ENCODE results near the gene GNG12. TPM values are rescaled to one million over a fixed set of nuclear protein-coding genes. Genes with fewer than 3 reads are reported as not detected.
A peak's percentile ranks its signal among the peaks of the same experiment; 100 is the strongest.

Gene GNG12
- total RNA-seq, 1 experiment from 2014 or later: 70.0 TPM

GRCh38 chr1:67880056-67880601 lies 46.9 kb upstream of the GNG12 start:
- TF ChIP-seq, protein P1, sequence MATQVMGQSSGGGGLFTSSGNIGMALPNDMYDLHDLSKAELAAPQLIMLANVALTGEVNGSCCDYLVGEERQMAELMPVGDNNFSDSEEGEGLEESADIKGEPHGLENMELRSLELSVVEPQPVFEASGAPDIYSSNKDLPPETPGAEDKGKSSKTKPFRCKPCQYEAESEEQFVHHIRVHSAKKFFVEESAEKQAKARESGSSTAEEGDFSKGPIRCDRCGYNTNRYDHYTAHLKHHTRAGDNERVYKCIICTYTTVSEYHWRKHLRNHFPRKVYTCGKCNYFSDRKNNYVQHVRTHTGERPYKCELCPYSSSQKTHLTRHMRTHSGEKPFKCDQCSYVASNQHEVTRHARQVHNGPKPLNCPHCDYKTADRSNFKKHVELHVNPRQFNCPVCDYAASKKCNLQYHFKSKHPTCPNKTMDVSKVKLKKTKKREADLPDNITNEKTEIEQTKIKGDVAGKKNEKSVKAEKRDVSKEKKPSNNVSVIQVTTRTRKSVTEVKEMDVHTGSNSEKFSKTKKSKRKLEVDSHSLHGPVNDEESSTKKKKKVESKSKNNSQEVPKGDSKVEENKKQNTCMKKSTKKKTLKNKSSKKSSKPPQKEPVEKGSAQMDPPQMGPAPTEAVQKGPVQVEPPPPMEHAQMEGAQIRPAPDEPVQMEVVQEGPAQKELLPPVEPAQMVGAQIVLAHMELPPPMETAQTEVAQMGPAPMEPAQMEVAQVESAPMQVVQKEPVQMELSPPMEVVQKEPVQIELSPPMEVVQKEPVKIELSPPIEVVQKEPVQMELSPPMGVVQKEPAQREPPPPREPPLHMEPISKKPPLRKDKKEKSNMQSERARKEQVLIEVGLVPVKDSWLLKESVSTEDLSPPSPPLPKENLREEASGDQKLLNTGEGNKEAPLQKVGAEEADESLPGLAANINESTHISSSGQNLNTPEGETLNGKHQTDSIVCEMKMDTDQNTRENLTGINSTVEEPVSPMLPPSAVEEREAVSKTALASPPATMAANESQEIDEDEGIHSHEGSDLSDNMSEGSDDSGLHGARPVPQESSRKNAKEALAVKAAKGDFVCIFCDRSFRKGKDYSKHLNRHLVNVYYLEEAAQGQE (IDR thresholded peaks at IDR 0.05; ENCODE audit: insufficient read depth in 1 of 2, low read depth in 2 of 2, low read length in 1 of 2): no peak
- TF ChIP-seq SIN3A (IDR thresholded peaks at IDR 0.05; ENCODE audit: borderline replicate concordance, insufficient read depth, low read depth, low read length) (no peak), CTCF (IDR thresholded peaks at IDR 0.05) (no peak), POLR2AphosphoS5 (IDR thresholded peaks at IDR 0.05; ENCODE audit: low read depth, low read length) (no peak), TCF7L2 (IDR thresholded peaks at IDR 0.05; ENCODE audit: low read depth, low read length) (no peak)
- no TSS peak for BruUV-seq (replicated peaks)
- DNase-seq (ENCODE audit: low read depth, low spot score) (no peak), ATAC-seq (peak; percentile 93)
- H3K4me1 ChIP-seq (ENCODE audit: control insufficient read depth, insufficient read depth, low read length): no peaks in the 10 kb centered on the region; the same call in 1 of the 2 replicates
- H3K27me3 ChIP-seq (ENCODE audit: control insufficient read depth, insufficient read depth, low read length): no peaks in the 10 kb centered on the region
- no peaks in the 10 kb centered on the region for H3K36me3 ChIP-seq (ENCODE audit: control insufficient read depth, insufficient read depth, low read length)
- H3K4me3 ChIP-seq (ENCODE audit: low read depth in 2 of 2, low read length in 2 of 2): no peak overlapping the region
- H3K27ac ChIP-seq (ENCODE audit: low read length): no peak overlapping the region
- POLR2A ChIA-PET: no interaction called here
- CTCF ChIA-PET: no interaction called here
- in situ Hi-C loops (cut with HindIII; ENCODE audit: low pct_unique_long_range_greater_than_20kb, low sequenced_read_pairs) (no loop called here), intact Hi-C loops (cut with micrococcal nuclease; ENCODE audit: unreplicated experiment) (no loop called here)
- no peaks in the 10 kb centered on the region for H3K9me3 ChIP-seq (ENCODE audit: control insufficient read depth, insufficient read depth, low read depth, low read length)

GRCh38 chr1:67879485-67879884 lies 46.2 kb upstream of the GNG12 start:
- DNase-seq (ENCODE audit: low read depth, low spot score) (no peak), ATAC-seq (no peak)
- TF ChIP-seq SIN3A (IDR thresholded peaks at IDR 0.05; ENCODE audit: borderline replicate concordance, insufficient read depth, low read depth, low read length) (no peak), CTCF (IDR thresholded peaks at IDR 0.05) (no peak), POLR2AphosphoS5 (IDR thresholded peaks at IDR 0.05; ENCODE audit: low read depth, low read length) (no peak), TCF7L2 (IDR thresholded peaks at IDR 0.05; ENCODE audit: low read depth, low read length) (no peak)
- TF ChIP-seq, protein P1 (IDR thresholded peaks at IDR 0.05; ENCODE audit: insufficient read depth in 1 of 2, low read depth in 2 of 2, low read length in 1 of 2): no peak
- ChIA-PET CTCF (no interaction called here), POLR2A (interaction anchor here (0.8 kb wide), 1 partner anchor 56 kb away, joined by 7 read pairs; no protein-coding TSS in a partner anchor)
- intact Hi-C loops (cut with micrococcal nuclease; ENCODE audit: unreplicated experiment): no loop called here
- no peaks in the 10 kb centered on the region for H3K4me1 ChIP-seq (ENCODE audit: control insufficient read depth, insufficient read depth, low read length)
- H3K4me3 ChIP-seq (ENCODE audit: low read depth in 2 of 2, low read length in 2 of 2): no peak overlapping the region
- no peak overlapping the region for H3K27ac ChIP-seq (ENCODE audit: low read length)
- no peaks in the 10 kb centered on the region for H3K9me3 ChIP-seq (ENCODE audit: control insufficient read depth, insufficient read depth, low read depth, low read length)
- no peaks in the 10 kb centered on the region for H3K27me3 ChIP-seq (ENCODE audit: control insufficient read depth, insufficient read depth, low read length)
- H3K36me3 ChIP-seq (ENCODE audit: control insufficient read depth, insufficient read depth, low read length): no peaks in the 10 kb centered on the region
- in situ Hi-C loops (cut with HindIII; ENCODE audit: low pct_unique_long_range_greater_than_20kb, low sequenced_read_pairs): no loop called here
- no TSS peak for BruUV-seq (replicated peaks)

All from Panc1 (cell line).